K562 (cell line): ENCODE results near the gene FAM98C. TPM values are rescaled to one million over a fixed set of nuclear protein-coding genes. Genes with fewer than 3 reads are reported as not detected.

Source experiments
- CBFA2T2 ChIP-seq: fragments of 450-650 bp; conservative IDR thresholded peaks from 2 replicates; pipeline ENCODE4 v1.6.1; 2017; ENCODE audit warnings: mild to moderate bottlenecking
- FOXK2 ChIP-seq, 2 experiments: fragments of 450-650 bp; IDR thresholded peaks in 1 of 2; conservative IDR thresholded peaks in 1 of 2; 2 replicates each; pipeline ENCODE4 v1.6.1; 2016; ENCODE audit warnings: low read depth in 2 of 2, mild to moderate bottlenecking in 1 of 2
- FOXM1 ChIP-seq, 2 experiments: fragments of 450-650 bp in 1 of 2; sonication (generic) in 1 of 2; formaldehyde crosslinking in 1 of 2; IDR thresholded peaks; 2 replicates each; pipeline versions ENCODE4 v1.6.1 to v1.9.0; 2017 to 2022; ENCODE audit warnings: low read depth in 2 of 2, mild to moderate bottlenecking in 2 of 2, missing genetic modification reagents in 1 of 2, moderate library complexity in 1 of 2
- GATAD2A ChIP-seq: fragments of 450-650 bp; IDR thresholded peaks from 2 replicates; pipeline ENCODE4 v1.6.1; 2017
- JUND ChIP-seq, 2 experiments: IDR thresholded peaks; 2 replicates in 1 of 2; 3 replicates in 1 of 2; pipeline ENCODE4 v1.6.1; 2011; ENCODE audit warnings: borderline replicate concordance in 2 of 2, low read depth in 2 of 2, low read length in 2 of 2, improper control_type of control experiment in 1 of 2, missing biosample characterization in 1 of 2, missing genetic modification characterization in 1 of 2, missing genetic modification reagents in 1 of 2
- KAT2B ChIP-seq: IDR thresholded peaks from one replicate; pipeline ENCODE4 v1.6.1; 2012; ENCODE audit warnings: low read depth, mild to moderate bottlenecking, control low read depth, inconsistent platforms, low read length, moderate library complexity
- TAF1 ChIP-seq: IDR thresholded peaks from 2 replicates; pipeline ENCODE4 v1.6.1; 2011; ENCODE audit warnings: mild to moderate bottlenecking, low read length, moderate library complexity; ENCODE audit not compliant: insufficient read depth, control insufficient read depth, severe bottlenecking; ENCODE audit errors: extremely low read depth
- THAP12 ChIP-seq: fragments of 250-450 bp; sonication (Bioruptor Pico); IDR thresholded peaks from 2 replicates; pipeline ENCODE4 v1.9.0; 2021; ENCODE audit warnings: mild to moderate bottlenecking, inconsistent platforms
- UBTF ChIP-seq, 2 experiments: IDR thresholded peaks; 2 replicates each; pipeline ENCODE4 v1.6.1; 2012; ENCODE audit warnings: improper control_type of control experiment in 2 of 2, low read depth in 2 of 2, low read length in 2 of 2, borderline replicate concordance in 1 of 2
- YY1 ChIP-seq, 3 experiments: IDR thresholded peaks; 2 replicates each; pipeline ENCODE4 v1.6.1; 2011; ENCODE audit warnings: low read length in 2 of 3, mild to moderate bottlenecking in 2 of 3, moderate library complexity in 2 of 3, borderline replicate concordance in 1 of 3, control low read depth in 1 of 3, low read depth in 1 of 3; ENCODE audit not compliant: insufficient read depth in 3 of 3, insufficient replicate concordance in 2 of 3, control insufficient read depth in 1 of 3, insufficient read length in 1 of 3; ENCODE audit errors: extremely low read depth in 1 of 3
- ZKSCAN3 ChIP-seq: fragments of 250-450 bp; sonication (Bioruptor Pico); IDR thresholded peaks from 2 replicates; pipeline ENCODE4 v1.4.0; 2020
- polyA plus RNA-seq, 8 experiments: library from polyadenylated mRNA; depleted of rRNA in 4 of 8; stranded (reverse) in 5 of 8; unstranded in 3 of 8; fragments of >200 nt; fragmentation: Nextera tagmentation in 2 of 8; fragmentation: Illumina TruSeq in 1 of 8; extraction: Ambion mirVana in 2 of 8; extraction: Trizol in 1 of 8; gene quantifications; 2 replicates each; pipeline versions ENCODE4 v1.2.1 to v1.2.3, GENCODE V29; 2011 to 2014; ENCODE audit warnings: inconsistent platforms in 1 of 8, missing spikeins in 1 of 8
- total RNA-seq, 7 experiments: library from RNA; depleted of rRNA in 6 of 7; stranded (reverse); fragments of >200 nt in 6 of 7; fragmentation: Illumina TruSeq in 2 of 7; extraction: Trizol in 2 of 7; gene quantifications; 2 replicates each; pipeline versions ENCODE4 v1.2.1 to v1.2.3, GENCODE V29; 2011 to 2021; ENCODE audit warnings: low replicate concordance in 1 of 7
- TF ChIP-seq, protein P1 (sequence below), 2 experiments: fragments of 450-650 bp in 1 of 2; IDR thresholded peaks; 2 replicates each; pipeline ENCODE4 v1.6.1; 2011 to 2017; ENCODE audit warnings: low read depth in 2 of 2, antibody characterized with exemption in 1 of 2, borderline replicate concordance in 1 of 2, low read length in 1 of 2, mild to moderate bottlenecking in 1 of 2, mixed read lengths in 1 of 2; ENCODE audit not compliant: control insufficient read depth in 1 of 2
- TF ChIP-seq, protein P2 (sequence below): fragments of 450-650 bp; IDR thresholded peaks from 2 replicates; pipeline ENCODE4 v1.6.1; 2016; ENCODE audit warnings: antibody characterized with exemption

FAM98C gene
- total and polyA plus RNA-seq, 9 of the 15 experiments (the other 6 are each of a cell fraction or from before 2014, with no cell fraction given), result 1.7 to 43.8 (median 13.7) TPM

DNA sequence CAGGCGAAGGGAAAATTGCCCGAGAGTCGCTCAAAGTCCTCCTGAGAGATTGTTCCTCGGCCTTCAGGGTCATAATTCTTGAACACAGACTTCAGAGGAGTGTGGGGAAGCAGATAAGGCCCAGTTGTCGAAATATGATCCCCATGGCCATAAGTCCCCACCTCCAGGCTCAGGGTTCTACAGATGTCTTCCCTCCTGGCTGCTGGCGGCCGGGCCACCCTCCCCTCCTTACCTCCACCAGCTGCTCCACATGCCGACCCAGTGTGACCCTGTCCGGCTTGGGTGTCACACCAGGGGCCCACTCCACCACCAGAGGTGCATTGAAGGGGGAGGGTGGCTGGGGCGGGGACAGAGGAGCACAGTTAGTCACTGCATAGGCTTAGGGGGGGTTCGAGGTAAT, 10.1 kb downstream of the FAM98C start (continued):
- peak; percentile 94 for TF ChIP-seq CBFA2T2
- peak; percentile 49 to 90; a peak in 3 of 4 replicates for TF ChIP-seq UBTF (IDR thresholded peaks at IDR 0.05; ENCODE audit: borderline replicate concordance in 1 of 2, low read depth in 2 of 2, low read length in 2 of 2)
- TF ChIP-seq ZKSCAN3 (CRISPR knock-in tag), result no peak
- peak; percentile 58 for TF ChIP-seq FOXM1 (IDR thresholded peaks at IDR 0.05; ENCODE audit: low read depth)
- TF ChIP-seq FOXM1 (CRISPR knock-in tag; IDR thresholded peaks at IDR 0.05; ENCODE audit: low read depth), result no peak
- peak; percentile 38; the same call in 1 of the 2 replicates for TF ChIP-seq JUND (IDR thresholded peaks at IDR 0.05; ENCODE audit: borderline replicate concordance, low read depth, low read length)
- peak; percentile 31; the same call in 1 of the 3 replicates for TF ChIP-seq JUND (tag; IDR thresholded peaks at IDR 0.05; ENCODE audit: borderline replicate concordance, low read depth, low read length)
- no peak for TF ChIP-seq THAP12 (CRISPR knock-in tag)
- TF ChIP-seq YY1 (IDR thresholded peaks at IDR 0.05; ENCODE audit: borderline replicate concordance in 1 of 3, control insufficient read depth in 1 of 3, extremely low read depth in 1 of 3, insufficient read depth in 3 of 3, insufficient read length in 1 of 3, insufficient replicate concordance in 2 of 3, low read depth in 1 of 3, low read length in 2 of 3), result peak in 2 of 3 experiments; percentile 11
- no peak for TF ChIP-seq KAT2B
- peak; percentile 38 for TF ChIP-seq TAF1
- peak; percentile 36 to 75; a peak in 3 of 4 replicates for TF ChIP-seq FOXK2 (conservative IDR thresholded peaks at IDR 0.05 in 1 of 2, IDR thresholded peaks at IDR 0.05 in 1 of 2; ENCODE audit: low read depth in 2 of 2)
- 0 out of 2 replicates have a peak, but pooled peaks have one; percentile 41 for TF ChIP-seq GATAD2A
- TF ChIP-seq, protein P1, sequence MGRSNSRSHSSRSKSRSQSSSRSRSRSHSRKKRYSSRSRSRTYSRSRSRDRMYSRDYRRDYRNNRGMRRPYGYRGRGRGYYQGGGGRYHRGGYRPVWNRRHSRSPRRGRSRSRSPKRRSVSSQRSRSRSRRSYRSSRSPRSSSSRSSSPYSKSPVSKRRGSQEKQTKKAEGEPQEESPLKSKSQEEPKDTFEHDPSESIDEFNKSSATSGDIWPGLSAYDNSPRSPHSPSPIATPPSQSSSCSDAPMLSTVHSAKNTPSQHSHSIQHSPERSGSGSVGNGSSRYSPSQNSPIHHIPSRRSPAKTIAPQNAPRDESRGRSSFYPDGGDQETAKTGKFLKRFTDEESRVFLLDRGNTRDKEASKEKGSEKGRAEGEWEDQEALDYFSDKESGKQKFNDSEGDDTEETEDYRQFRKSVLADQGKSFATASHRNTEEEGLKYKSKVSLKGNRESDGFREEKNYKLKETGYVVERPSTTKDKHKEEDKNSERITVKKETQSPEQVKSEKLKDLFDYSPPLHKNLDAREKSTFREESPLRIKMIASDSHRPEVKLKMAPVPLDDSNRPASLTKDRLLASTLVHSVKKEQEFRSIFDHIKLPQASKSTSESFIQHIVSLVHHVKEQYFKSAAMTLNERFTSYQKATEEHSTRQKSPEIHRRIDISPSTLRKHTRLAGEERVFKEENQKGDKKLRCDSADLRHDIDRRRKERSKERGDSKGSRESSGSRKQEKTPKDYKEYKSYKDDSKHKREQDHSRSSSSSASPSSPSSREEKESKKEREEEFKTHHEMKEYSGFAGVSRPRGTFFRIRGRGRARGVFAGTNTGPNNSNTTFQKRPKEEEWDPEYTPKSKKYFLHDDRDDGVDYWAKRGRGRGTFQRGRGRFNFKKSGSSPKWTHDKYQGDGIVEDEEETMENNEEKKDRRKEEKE (IDR thresholded peaks at IDR 0.05; ENCODE audit: borderline replicate concordance in 1 of 2, control insufficient read depth in 1 of 2, low read depth in 2 of 2, low read length in 1 of 2), result no peak
- TF ChIP-seq, protein P2, sequence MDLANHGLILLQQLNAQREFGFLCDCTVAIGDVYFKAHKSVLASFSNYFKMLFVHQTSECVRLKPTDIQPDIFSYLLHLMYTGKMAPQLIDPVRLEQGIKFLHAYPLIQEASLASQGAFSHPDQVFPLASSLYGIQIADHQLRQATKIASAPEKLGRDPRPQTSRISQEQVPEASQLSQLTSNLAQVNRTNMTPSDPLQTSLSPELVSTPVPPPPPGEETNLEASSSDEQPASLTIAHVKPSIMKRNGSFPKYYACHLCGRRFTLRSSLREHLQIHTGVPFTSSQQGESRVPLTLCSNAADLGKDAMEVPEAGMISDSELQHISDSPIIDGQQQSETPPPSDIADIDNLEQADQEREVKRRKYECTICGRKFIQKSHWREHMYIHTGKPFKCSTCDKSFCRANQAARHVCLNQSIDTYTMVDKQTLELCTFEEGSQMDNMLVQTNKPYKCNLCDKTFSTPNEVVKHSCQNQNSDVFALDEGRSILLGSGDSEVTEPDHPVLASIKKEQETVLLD, result 0 out of 2 replicates have a peak, but pooled peaks have one; percentile 20
